Endodermal cell (in vitro differentiated cells): ENCODE data around the gene CYP26A1. TPM values are rescaled to one million over a fixed set of nuclear protein-coding genes. Genes with fewer than 3 reads are reported as not detected.
A peak's percentile ranks its signal among the peaks of the same experiment; 100 is the strongest.

Experiments used
- DNase-seq: peaks from one replicate; pipeline ENCODE4 v3.0.0-alpha.2; 2017
- H3K27ac ChIP-seq: 2 replicates; pipeline ENCODE4 v1.5.1; 2013; ENCODE audit warnings: mild to moderate bottlenecking, low read depth, low read length, moderate library complexity
- H3K27me3 ChIP-seq: 2 replicates; pipeline ENCODE4 v1.6.1; 2013; ENCODE audit warnings: mild to moderate bottlenecking, low read length, moderate library complexity; ENCODE audit not compliant: insufficient read depth, control insufficient read depth, poor library complexity, severe bottlenecking
- H3K36me3 ChIP-seq: 2 replicates; pipeline ENCODE4 v1.7.0; 2013; ENCODE audit warnings: mild to moderate bottlenecking, low read length, moderate library complexity; ENCODE audit not compliant: control insufficient read depth, insufficient read depth
- H3K4me1 ChIP-seq: one replicate; pipeline ENCODE4 v1.7.0; 2013; ENCODE audit warnings: low read length; ENCODE audit not compliant: control insufficient read depth, insufficient read depth
- H3K4me3 ChIP-seq: 2 replicates; pipeline ENCODE4 v1.5.1; 2013; ENCODE audit warnings: mild to moderate bottlenecking, low read length, moderate library complexity
- H3K9ac ChIP-seq: 2 replicates; pipeline ENCODE4 v1.6.1; 2013; ENCODE audit warnings: mild to moderate bottlenecking, low read length, moderate library complexity; ENCODE audit not compliant: poor library complexity, severe bottlenecking; ENCODE audit errors: extremely low read depth
- H3K9me3 ChIP-seq: 2 replicates; pipeline ENCODE4 v1.6.1; 2013; ENCODE audit warnings: mild to moderate bottlenecking, low read length, moderate library complexity; ENCODE audit not compliant: control insufficient read depth
- H3K27ac Mint-ChIP-seq: 2 replicates; pipeline ENCODE4 v1.8.0; 2020; ENCODE audit warnings: mixed read lengths
- H3K27me3 Mint-ChIP-seq: 2 replicates; pipeline ENCODE4 v1.8.0; 2021; ENCODE audit warnings: mild to moderate bottlenecking, mixed read lengths; ENCODE audit not compliant: insufficient read depth
- H3K36me3 Mint-ChIP-seq: 2 replicates; pipeline ENCODE4 v1.8.0; 2020; ENCODE audit warnings: low read depth, mixed read lengths
- H3K4me1 Mint-ChIP-seq: 2 replicates; pipeline ENCODE4 v1.8.0; 2020; ENCODE audit warnings: mixed read lengths
- H3K4me3 Mint-ChIP-seq: 2 replicates; pipeline ENCODE4 v1.8.0; 2020; ENCODE audit warnings: mild to moderate bottlenecking, moderate library complexity, mixed read lengths
- H3K9me3 Mint-ChIP-seq: 2 replicates; pipeline ENCODE4 v1.8.0; 2020; ENCODE audit warnings: mild to moderate bottlenecking, mixed read lengths
- WGBS, 2 experiments: methylation state at CpG; one replicate each; pipeline versions ENCODE4 v1.1.5 to v1.1.7; 2013; ENCODE audit warnings: missing lambda C conversion rate in 2 of 2, mixed read lengths in 1 of 2; ENCODE audit not compliant: insufficient coverage in 1 of 2, insufficient read length in 1 of 2; 5-methylcytosine and 5-hydroxymethylcytosine counted together
- total RNA-seq, 2 donors: library from RNA; stranded (reverse); fragmentation: NEBNext Ultra II Directional in 1 of 2; extraction: Animal tissue kit (Norgen Biotek cat#: 25700) in 1 of 2; gene quantifications; 2 replicates in 1 of 2; 3 replicates in 1 of 2; pipeline ENCODE4 v1.2.1, GENCODE V29; 2021
- TF ChIP-seq, protein P1 (sequence below): fragments of 200-600 bp; sonication (generic); conservative IDR thresholded peaks from 2 replicates; pipeline ENCODE4 v1.5.0; 2021; ENCODE audit warnings: antibody characterized with exemption, mild to moderate bottlenecking

Gene CYP26A1
- total RNA-seq, 2 donors from 2014 or later, result 800 to 857 TPM

DNA sequence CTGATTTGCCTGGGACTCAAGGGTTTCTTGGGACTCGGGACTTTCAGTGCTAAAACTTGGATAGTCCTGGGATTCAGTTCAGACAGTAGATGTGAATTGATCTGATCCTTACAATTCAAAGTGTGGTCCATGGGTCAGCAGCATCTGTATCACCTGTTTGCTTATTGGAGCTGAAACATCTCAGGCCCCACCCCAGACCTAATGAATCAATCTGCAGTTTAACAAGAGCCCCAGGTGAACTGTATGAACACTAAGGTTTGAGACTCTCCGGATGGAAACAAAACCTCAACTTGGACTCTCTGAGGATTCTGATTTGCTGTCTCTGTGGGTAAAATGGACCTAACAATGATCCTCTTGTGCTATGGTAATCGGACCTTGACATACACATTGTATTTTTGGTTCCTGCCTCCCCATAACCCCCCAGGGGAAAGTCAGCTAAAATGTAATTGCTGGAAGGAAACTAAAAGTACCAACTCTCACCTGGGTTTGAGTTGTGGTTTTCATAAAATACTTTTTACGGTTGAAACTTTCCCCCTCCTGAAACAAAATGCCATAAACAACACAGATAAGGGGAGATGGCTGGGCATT, 11.7 kb downstream of the CYP26A1 start:
- no peak for DNase-seq
- peaks cover 12% of the 10 kb centered on the region for H3K27me3 Mint-ChIP-seq
- Histone ChIP-seq H3K4me1 (no peaks in the 10 kb centered on the region), H3K36me3 (no peaks in the 10 kb centered on the region), H3K27ac (no peak overlapping the region), H3K4me3 (no peak overlapping the region), H3K9ac (no peak overlapping the region), H3K9me3 (no peaks in the 10 kb centered on the region), H3K27me3 (no peaks in the 10 kb centered on the region)
- WGBS, 2 experiments, result 76 to 89% methylated on average over 3 to 4 of the region's 4 CpGs
- H3K27ac Mint-ChIP-seq, result no peak overlapping the region
- no peak overlapping the region for H3K4me3 Mint-ChIP-seq
- peaks cover 17% of the 10 kb centered on the region for H3K4me1 Mint-ChIP-seq
- H3K9me3 Mint-ChIP-seq, result peaks cover 3% of the 10 kb centered on the region
- TF ChIP-seq, protein P1, sequence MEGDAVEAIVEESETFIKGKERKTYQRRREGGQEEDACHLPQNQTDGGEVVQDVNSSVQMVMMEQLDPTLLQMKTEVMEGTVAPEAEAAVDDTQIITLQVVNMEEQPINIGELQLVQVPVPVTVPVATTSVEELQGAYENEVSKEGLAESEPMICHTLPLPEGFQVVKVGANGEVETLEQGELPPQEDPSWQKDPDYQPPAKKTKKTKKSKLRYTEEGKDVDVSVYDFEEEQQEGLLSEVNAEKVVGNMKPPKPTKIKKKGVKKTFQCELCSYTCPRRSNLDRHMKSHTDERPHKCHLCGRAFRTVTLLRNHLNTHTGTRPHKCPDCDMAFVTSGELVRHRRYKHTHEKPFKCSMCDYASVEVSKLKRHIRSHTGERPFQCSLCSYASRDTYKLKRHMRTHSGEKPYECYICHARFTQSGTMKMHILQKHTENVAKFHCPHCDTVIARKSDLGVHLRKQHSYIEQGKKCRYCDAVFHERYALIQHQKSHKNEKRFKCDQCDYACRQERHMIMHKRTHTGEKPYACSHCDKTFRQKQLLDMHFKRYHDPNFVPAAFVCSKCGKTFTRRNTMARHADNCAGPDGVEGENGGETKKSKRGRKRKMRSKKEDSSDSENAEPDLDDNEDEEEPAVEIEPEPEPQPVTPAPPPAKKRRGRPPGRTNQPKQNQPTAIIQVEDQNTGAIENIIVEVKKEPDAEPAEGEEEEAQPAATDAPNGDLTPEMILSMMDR, result no peak
- no peaks in the 10 kb centered on the region for H3K36me3 Mint-ChIP-seq

DNA sequence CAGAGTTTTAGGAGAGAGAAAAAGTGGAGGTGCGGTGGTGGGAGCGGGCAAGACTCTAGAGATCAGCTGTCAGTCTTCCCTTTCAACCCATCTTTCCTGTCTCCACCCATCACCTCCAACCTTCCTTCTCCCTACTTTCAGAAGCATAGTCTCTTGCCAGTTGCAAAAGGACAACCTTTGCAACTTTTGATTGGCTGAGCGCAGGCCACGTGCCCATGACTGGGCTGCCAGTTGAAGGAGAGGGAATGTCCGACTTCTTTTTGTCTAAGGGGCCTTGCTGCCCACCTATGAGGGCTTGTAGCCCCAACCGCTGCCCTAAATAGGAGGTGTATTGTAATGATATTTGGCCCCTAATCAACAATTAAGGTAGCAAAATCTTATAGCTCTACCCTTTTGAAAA, 12.6 kb downstream of the CYP26A1 start:
- WGBS, 2 experiments, result 90 to 93% methylated on average over 2 to 5 of the region's 6 CpGs
- Histone ChIP-seq H3K27ac (no peak overlapping the region), H3K9me3 (no peaks in the 10 kb centered on the region), H3K36me3 (no peaks in the 10 kb centered on the region), H3K27me3 (no peaks in the 10 kb centered on the region), H3K4me3 (no peak overlapping the region), H3K9ac (no peak overlapping the region), H3K4me1 (no peaks in the 10 kb centered on the region)
- Mint-ChIP-seq H3K27ac (no peak overlapping the region), H3K4me3 (no peak overlapping the region), H3K4me1 (peaks cover 13% of the 10 kb centered on the region), H3K27me3 (peaks cover 12% of the 10 kb centered on the region), H3K9me3 (peaks cover 3% of the 10 kb centered on the region), H3K36me3 (no peaks in the 10 kb centered on the region)
- TF ChIP-seq, protein P1, result no peak
- DNase-seq, result peak; percentile 61

DNA sequence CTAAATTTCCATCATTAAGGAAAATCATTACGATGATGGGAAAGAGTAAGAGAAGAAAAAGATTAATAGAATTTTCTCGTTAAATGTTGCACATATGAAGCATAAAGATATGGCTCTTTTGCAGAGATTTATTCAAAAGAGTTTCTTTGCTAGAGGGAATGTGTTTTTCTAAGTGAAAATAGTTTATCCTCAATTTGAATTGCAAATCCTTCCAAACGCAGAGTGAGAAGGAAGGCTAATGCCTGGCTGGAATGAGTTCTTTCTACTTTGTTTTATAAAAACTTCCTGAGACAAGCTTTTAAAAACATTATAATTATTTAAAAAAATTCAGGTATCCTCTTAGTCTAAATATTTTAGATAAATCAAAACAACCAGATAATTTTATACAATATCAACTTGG, 14.2 kb downstream of the CYP26A1 start:
- Mint-ChIP-seq H3K27me3 (peaks cover 12% of the 10 kb centered on the region), H3K36me3 (no peaks in the 10 kb centered on the region), H3K27ac (no peak overlapping the region), H3K4me3 (no peak overlapping the region), H3K4me1 (peaks cover 11% of the 10 kb centered on the region), H3K9me3 (peaks cover 3% of the 10 kb centered on the region)
- no peak for DNase-seq
- WGBS, 2 experiments, result 76% methylated on average over 2 to 3 of the region's 3 CpGs
- Histone ChIP-seq H3K27me3 (no peaks in the 10 kb centered on the region), H3K36me3 (no peaks in the 10 kb centered on the region), H3K9ac (no peak overlapping the region), H3K4me1 (no peaks in the 10 kb centered on the region), H3K27ac (no peak overlapping the region), H3K4me3 (no peak overlapping the region), H3K9me3 (no peaks in the 10 kb centered on the region)
- TF ChIP-seq, protein P1, result no peak
